Activated CD4-positive, alpha-beta T cell treated with anti-CD3 and anti-CD28 coated beads, Interleukin-2, amount 10 ng/mL, durations not matched to agents 7 days and 5 days (primary cell): ENCODE data around the gene TUBE1. TPM values are rescaled to one million over a fixed set of nuclear protein-coding genes. Genes with fewer than 3 reads are reported as not detected.
"Not testable (repeated sequence)": the region's sequence is repeated elsewhere in the genome, so short reads cannot be mapped to it uniquely, and the experiment has no call there.

ENCODE experiments used
- CTCF ChIA-PET: fragments of 350-600 bp; sonication (Branson Sonifier 250); formaldehyde crosslinking; loops from one replicate; lab custom pipeline; 2021; ENCODE audit warnings: antibody characterized with exemption; lab: Charles Lee
- POLR2A ChIA-PET: fragments of 350-600 bp; sonication (Branson Sonifier 250); formaldehyde crosslinking; loops from one replicate; lab custom pipeline; 2021; ENCODE audit warnings: antibody characterized with exemption; lab: Charles Lee
- DNase-seq: peaks from one replicate; pipeline ENCODE4 v3.0.0-alpha.2; 2020
- H3K27ac Mint-ChIP-seq: one replicate; pipeline ENCODE4 v1.8.0; 2021; ENCODE audit warnings: mild to moderate bottlenecking, moderate library complexity, mixed read lengths
- H3K27me3 Mint-ChIP-seq: one replicate; pipeline ENCODE4 v1.8.0; 2021; ENCODE audit warnings: mixed read lengths
- H3K36me3 Mint-ChIP-seq: one replicate; pipeline ENCODE4 v1.8.0; 2021; ENCODE audit warnings: low read depth, mixed read lengths
- H3K4me1 Mint-ChIP-seq: one replicate; pipeline ENCODE4 v1.8.0; 2021; ENCODE audit warnings: mixed read lengths
- H3K4me3 Mint-ChIP-seq: one replicate; pipeline ENCODE4 v1.8.0; 2021; ENCODE audit warnings: mild to moderate bottlenecking, moderate library complexity, mixed read lengths
- H3K9me3 Mint-ChIP-seq: one replicate; pipeline ENCODE4 v1.8.0; 2021; ENCODE audit warnings: mixed read lengths
- total RNA-seq, 2 experiments: library from RNA; stranded (reverse); gene quantifications; one replicate each; pipeline ENCODE4 v1.2.3, GENCODE V29; 2021

The TUBE1 gene
- total RNA-seq, 2 experiments from 2014 or later, result 14.9 to 18.9 TPM

DNA sequence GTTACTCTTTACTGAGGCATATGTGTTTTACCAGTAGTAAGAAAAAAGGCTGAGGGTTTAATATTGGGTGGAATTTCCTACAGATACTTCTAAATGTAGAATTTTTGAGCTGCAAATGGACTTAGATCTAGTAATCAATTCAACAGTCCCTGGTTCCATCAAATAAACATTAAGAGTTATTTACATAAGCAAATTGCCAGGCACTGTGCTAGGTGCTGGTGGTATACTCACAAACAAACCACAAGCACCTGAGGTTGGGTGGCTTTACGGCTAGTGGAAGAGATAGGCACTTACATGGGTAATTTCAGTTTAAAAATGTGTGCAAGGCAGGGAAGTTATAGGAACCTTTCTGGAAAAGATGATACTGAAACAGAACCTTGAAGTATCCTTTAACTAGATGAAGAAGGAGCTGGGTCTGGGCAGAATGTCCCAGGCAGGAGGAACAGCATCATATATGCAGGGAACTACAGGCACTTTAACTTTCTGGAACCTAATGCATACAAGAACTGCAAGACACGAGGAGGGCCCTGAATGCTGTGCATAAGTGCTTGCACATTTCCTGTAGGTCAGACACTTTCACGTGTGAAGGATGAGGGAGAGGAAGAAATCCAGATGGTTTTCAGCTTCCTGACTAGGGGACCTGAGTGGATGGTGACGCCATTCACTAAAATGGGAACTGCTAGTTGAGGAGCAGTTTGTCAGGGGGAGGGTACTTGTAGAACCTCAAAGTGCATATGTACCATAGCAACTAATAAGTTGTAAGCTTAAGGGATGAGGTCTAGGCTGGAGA, 28.8 kb downstream of the TUBE1 start:
- no peak for DNase-seq
- POLR2A ChIA-PET, result no interaction called here
- Mint-ChIP-seq H3K9me3 (no peaks in the 10 kb centered on the region), H3K4me1 (no peaks in the 10 kb centered on the region), H3K4me3 (no peak overlapping the region), H3K27me3 (no peaks in the 10 kb centered on the region), H3K36me3 (no peaks in the 10 kb centered on the region), H3K27ac (no peak overlapping the region)
- CTCF ChIA-PET, result interaction anchor here (0.6 to 1.8 kb wide), 4 partner anchors 10 to 799 kb away, joined by 4 to 8 read pairs (median 4); a partner anchor contains a TSS

DNA sequence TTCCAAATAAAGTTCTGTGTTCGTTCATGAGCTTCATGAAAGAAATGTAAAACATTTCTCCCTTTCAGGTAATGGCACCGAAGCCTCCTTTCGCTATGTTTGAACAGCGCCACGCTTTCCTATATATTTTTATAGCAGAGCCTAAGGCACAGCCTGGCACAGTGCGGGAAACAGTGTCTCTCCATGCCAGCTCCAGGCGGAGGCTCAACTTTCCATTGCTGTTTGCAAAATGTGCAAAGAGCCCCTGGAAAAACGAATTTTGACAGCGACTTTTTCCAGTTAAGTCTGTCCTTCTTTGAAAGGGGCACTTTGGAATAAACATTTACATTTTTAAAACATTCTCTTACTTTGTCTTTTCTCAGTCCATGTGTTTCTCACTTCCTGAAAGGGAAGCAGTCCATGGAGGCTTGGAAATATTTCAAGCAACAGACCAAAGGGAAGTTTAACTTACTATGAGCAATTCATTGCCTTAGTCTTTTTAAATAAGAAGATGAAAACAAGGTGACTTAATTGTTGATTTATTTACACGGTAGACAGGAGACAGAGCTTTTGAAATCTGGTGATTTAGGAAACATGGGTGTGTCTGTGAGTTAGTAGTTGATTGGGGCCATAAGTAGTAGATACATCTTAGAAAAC, 32.6 kb downstream of the TUBE1 start:
- CTCF ChIA-PET, result interaction anchor here (0.5 to 1.2 kb wide), 6 partner anchors 10 to 704 kb away, joined by 3 to 6 read pairs (median 3); no protein-coding TSS in a partner anchor
- H3K9me3 Mint-ChIP-seq, result no peaks in the 10 kb centered on the region
- no peak overlapping the region for H3K4me3 Mint-ChIP-seq
- no peaks in the 10 kb centered on the region for H3K36me3 Mint-ChIP-seq
- H3K4me1 Mint-ChIP-seq, result no peaks in the 10 kb centered on the region
- no peak for DNase-seq
- H3K27me3 Mint-ChIP-seq, result no peaks in the 10 kb centered on the region
- POLR2A ChIA-PET, result interaction anchor here (0.6 kb wide), 1 partner anchor 412 kb away, joined by 6 read pairs; no protein-coding TSS in a partner anchor
- no peak overlapping the region for H3K27ac Mint-ChIP-seq

DNA sequence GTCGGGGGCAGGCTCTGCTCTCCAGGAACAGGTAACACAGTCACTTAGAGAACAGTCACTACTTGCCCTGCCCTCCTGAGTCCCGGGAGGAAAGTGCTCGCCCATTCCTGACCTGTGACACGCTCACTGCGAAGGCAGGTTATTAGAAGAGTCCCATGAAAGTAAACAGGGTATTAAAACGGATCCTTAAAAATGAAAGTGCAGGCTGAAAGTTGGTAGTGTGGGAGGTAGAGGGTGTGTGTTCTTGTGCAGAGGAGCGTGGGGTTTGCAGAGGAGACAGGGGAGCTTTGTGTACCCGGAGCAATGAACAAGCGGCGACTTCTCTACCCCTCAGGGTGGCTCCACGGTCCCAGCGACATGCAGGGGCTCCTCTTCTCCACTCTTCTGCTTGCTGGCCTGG, 33.3 kb downstream of the TUBE1 start, which contains the start of gene CCN6:
CCN6 (plus strand) TSS at position 104 of the 400 bp plus-strand sequence; CDS start at position 358, 254 bp downstream.
- Mint-ChIP-seq H3K9me3 (no peaks in the 10 kb centered on the region), H3K27ac (no peak within 1 kb of the TSS), H3K4me1 (peaks cover 2% of the 10 kb centered on the region), H3K4me3 (no peak within 1 kb of the TSS), H3K27me3 (no peaks in the 10 kb centered on the region), H3K36me3 (no peaks in the 10 kb centered on the region)
- DNase-seq, result no peak
- POLR2A ChIA-PET, result no interaction called here
- CTCF ChIA-PET, result interaction anchor here (0.6 to 1.2 kb wide), 3 partner anchors 11 to 704 kb away, joined by 3 read pairs; no protein-coding TSS in a partner anchor

DNA sequence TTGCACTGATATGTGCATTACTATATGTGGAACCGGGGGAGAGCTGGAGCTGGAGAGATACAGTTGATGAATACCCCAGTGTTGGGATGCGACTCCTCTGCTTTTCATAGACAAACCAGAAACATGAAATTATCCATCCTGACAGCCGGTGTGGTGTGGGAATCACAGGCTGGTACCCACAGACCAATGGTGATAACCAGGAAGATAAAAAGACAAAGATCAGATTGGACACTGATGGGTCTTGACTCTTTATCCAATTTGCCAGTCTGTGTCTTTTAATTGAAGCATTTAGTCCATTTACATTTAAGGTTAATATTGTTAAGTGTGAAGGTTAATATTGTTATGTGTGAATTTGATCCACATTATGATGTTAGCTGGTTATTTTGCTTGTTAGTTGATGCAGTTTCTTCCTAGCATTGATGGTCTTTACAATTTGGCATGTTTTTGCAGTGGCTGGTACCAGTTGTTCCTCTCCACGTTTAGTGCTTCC, 36.0 kb downstream of the TUBE1 start:
- POLR2A ChIA-PET, DNase-seq, H3K27ac Mint-ChIP-seq, H3K4me3 Mint-ChIP-seq, H3K9me3 Mint-ChIP-seq, H3K4me1 Mint-ChIP-seq, H3K27me3 Mint-ChIP-seq, H3K36me3 Mint-ChIP-seq: not testable (repeated sequence)
- CTCF ChIA-PET, result interaction anchor here (1.2 kb wide), 1 partner anchor 342 kb away, joined by 3 read pairs; no protein-coding TSS in a partner anchor

DNA sequence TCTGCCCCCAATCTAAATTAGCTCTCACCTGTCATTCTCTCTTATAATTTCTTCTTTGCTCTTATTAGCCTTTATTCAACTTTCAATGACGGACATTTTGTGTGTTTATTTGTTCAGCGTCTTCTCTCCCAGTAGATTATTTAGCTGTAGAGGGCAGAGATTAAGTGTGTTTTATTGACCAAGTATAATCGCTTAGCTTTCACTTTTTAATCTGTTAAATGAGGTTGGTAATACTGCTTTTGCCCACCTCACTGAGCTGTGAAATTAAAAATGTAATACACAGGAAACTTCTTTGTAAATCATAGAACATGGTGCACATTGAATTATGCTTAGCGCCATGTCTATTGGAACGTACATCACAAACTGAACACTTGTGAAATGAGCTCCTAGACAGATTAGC, 36.9 kb downstream of the TUBE1 start:
- CTCF ChIA-PET, result interaction anchor here (0.9 to 1.7 kb wide), 4 partner anchors 15 to 341 kb away, joined by 3 to 5 read pairs (median 4); no protein-coding TSS in a partner anchor
- H3K36me3 Mint-ChIP-seq, result no peaks in the 10 kb centered on the region
- H3K9me3 Mint-ChIP-seq, result no peaks in the 10 kb centered on the region
- POLR2A ChIA-PET, result no interaction called here
- H3K4me3 Mint-ChIP-seq, result no peak overlapping the region
- DNase-seq, result no peak
- no peak overlapping the region for H3K27ac Mint-ChIP-seq
- H3K4me1 Mint-ChIP-seq, result peaks cover 2% of the 10 kb centered on the region
- no peaks in the 10 kb centered on the region for H3K27me3 Mint-ChIP-seq

DNA sequence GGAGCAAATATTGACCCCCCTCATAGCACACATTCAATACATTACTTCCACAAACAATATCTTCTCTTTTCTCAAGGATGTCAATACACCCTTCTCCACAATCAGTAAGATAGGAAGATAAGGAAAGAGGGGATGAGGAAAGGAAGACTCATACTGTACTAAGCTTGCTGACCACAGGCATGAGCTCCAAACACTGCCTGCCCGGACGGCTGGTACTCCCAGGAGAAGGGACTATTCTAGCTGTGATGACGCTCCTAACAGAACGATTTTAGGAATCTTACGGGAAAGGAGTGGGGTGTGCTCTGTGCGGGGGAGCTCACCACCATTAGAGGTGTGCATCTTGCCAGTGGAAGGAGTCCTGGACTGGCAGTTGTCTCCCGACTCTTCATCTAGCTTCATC, 37.3 kb downstream of the TUBE1 start:
- no peak for DNase-seq
- Mint-ChIP-seq H3K27me3 (no peaks in the 10 kb centered on the region), H3K27ac (no peak overlapping the region), H3K36me3 (no peaks in the 10 kb centered on the region), H3K4me1 (peaks cover 2% of the 10 kb centered on the region), H3K4me3 (no peak overlapping the region), H3K9me3 (no peaks in the 10 kb centered on the region)
- ChIA-PET POLR2A (no interaction called here), CTCF (interaction anchor here (0.9 to 1.7 kb wide), 3 partner anchors 14 to 42 kb away, joined by 4 to 5 read pairs (median 5); no protein-coding TSS in a partner anchor)

DNA sequence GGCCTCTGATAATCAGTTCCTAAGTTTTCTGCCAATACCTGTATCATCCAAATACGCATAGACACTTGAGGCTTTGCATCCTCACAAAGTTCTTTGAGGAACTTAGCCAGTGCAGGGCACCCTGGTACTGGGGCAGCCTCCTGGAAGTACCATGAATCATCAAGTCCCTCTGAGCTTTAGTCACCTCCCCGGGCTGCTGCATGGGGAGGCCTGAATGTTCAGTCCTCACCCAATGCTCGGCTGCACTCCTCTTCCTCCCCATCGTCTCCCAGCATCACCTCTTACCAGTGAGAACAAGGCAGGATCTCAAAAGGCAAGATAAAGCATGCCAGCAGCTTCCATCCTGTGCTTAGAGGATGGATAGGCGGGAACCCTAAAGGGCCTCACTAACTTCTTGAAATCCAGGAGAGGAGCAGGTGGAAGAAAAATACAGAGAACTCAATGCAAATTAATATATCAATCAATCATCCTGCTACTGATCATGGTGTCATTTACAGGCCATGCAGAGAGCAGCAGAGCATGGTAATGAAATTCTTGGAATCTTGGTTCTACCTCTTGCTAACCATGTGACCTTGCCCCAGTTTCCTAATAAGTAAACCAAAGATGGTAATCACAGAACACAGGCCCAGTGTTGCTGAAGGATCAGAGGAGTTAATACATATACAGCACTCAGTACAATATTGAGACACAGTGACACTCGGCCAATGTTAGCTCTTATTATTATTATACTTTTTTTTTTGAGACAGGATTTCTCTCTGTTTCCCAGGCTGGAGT, 38.1 kb downstream of the TUBE1 start:
- ChIA-PET POLR2A (no interaction called here), CTCF (interaction anchor here (1.2 to 1.7 kb wide), 2 partner anchors 39 to 41 kb away, joined by 4 to 5 read pairs; no protein-coding TSS in a partner anchor)
- Mint-ChIP-seq H3K27ac (no peak overlapping the region), H3K9me3 (no peaks in the 10 kb centered on the region), H3K36me3 (no peaks in the 10 kb centered on the region), H3K4me1 (peaks cover 2% of the 10 kb centered on the region), H3K27me3 (no peaks in the 10 kb centered on the region), H3K4me3 (no peak overlapping the region)
- no peak for DNase-seq

DNA sequence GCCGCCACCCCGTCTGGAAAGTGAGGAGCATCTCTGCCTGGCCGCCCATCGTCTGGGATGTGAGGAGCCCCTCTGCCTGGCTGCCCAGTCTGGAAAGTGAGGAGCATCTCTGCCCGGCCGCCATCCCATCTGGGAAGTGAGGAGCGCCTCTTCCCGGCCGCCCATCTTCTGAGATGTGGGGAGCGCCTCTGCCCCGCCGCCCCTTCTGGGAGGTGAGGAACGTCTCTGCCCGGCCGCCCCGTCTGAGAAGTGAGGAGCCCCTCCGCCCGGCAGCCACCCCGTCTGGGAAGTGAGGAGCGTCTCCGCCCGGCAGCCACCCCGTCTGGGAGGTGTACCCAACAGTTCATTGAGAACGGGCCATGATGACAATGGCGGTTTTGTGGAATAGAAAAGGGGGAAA, 39.8 kb downstream of the TUBE1 start:
- H3K27ac Mint-ChIP-seq, CTCF ChIA-PET, H3K36me3 Mint-ChIP-seq, H3K27me3 Mint-ChIP-seq, H3K9me3 Mint-ChIP-seq, DNase-seq, POLR2A ChIA-PET, H3K4me3 Mint-ChIP-seq: not testable (repeated sequence)
- peaks cover 11% of the 10 kb centered on the region for H3K4me1 Mint-ChIP-seq

DNA sequence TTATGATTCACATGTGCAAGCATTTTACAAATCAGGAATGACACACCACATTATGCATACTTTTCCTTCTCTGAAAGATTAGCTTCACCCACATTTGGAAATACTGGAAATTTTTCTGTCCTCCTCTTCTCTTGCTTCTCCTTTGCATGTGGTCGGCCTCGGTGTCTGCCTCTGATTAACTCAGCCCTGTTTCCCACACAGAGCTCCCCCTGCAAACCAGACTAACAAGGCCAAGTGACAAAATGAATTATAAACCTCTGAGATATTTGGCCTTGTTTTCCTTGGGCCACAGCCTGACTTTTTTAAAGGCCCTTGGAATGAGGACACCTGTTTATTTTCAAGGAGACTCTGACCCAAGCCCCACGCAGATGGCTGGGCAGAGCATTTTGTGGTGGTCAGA, 42.4 kb downstream of the TUBE1 start:
- Mint-ChIP-seq H3K27me3 (no peaks in the 10 kb centered on the region), H3K27ac (no peak overlapping the region), H3K4me3 (no peak overlapping the region), H3K9me3 (no peaks in the 10 kb centered on the region), H3K36me3 (no peaks in the 10 kb centered on the region), H3K4me1 (peaks cover 22% of the 10 kb centered on the region)
- CTCF ChIA-PET, result interaction anchor here (0.6 to 7.6 kb wide), 8 partner anchors 30 to 786 kb away, joined by 3 to 40 read pairs (median 5); partner anchors contain the start of genes FAM229B and TUBE1
- DNase-seq, result no peak
- POLR2A ChIA-PET, result no interaction called here

DNA sequence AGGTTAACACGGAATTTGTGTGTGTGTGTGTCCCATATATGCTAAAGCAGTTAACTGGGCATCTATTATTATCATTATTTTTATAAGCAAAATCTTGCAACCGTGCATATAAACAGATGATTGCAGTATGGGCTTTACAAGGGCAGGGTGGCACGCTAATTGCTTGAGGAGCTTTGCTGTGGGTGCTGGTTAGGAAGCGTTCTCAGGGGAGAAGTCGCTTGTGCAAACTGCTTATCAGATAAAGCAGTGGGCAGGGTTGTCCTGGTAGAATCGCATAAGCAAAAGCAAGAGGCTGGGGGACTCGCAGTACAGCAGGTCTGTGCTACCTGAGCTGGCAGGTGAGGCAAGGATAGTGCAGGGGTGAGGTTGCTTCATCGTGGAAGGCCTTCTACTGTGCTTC, 43.1 kb downstream of the TUBE1 start:
- Mint-ChIP-seq H3K4me1 (peaks cover 24% of the 10 kb centered on the region), H3K9me3 (no peaks in the 10 kb centered on the region), H3K36me3 (no peaks in the 10 kb centered on the region), H3K27ac (no peak overlapping the region), H3K4me3 (no peak overlapping the region), H3K27me3 (no peaks in the 10 kb centered on the region)
- no peak for DNase-seq
- POLR2A ChIA-PET, result no interaction called here
- CTCF ChIA-PET, result interaction anchor here (0.6 to 7.6 kb wide), 11 partner anchors 17 to 785 kb away, joined by 3 to 40 read pairs (median 5); partner anchors contain the start of genes FAM229B and TUBE1

DNA sequence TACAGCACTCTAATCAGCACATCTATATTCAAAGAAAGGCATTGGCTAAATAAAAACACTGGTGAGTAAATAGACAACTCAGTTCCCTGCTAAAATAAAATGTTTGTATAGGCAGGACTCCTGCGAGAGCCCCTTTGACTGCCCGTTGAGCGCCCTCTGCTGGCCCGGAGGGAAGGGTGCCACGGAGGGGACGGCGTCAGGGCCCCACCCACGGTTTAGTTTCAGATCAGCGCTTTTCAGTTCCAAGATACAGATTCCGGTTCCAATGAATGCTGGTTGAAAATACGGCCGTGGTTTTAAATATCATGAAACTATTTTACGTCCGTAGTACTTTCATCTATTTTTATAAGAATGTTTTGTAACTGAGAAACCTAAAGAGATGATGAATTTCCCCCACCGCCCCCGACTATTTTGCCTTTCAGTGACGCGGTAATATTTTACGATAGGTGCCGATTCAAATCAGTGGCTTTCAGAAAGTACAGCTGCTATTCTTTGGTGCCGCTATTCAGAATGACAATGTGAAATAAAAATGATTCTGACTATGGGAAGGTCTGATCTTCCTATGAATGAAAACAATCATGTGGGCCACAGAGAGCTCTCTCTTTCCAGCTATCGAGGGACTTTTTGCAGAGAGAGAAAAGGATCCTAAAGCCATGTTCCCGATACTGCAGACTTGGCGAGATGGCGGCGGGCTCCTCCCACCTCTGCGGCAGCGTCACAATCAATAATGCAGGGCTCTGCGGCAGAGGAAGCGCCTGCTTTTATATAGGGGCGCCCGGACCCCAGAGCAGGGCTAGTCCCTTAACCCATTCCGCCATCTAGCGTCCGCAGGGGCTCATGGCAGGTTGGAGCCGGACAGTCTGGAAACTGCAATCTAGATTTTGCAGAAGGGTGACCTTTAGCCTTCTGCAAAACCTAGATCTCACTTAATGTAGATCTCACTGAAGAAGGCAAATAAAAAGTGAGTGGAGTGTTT, 44.0 kb downstream of the TUBE1 start:
- Mint-ChIP-seq H3K27me3 (no peaks in the 10 kb centered on the region), H3K4me1 (peaks cover 22% of the 10 kb centered on the region), H3K4me3 (peak overlapping the region; percentile 96), H3K9me3 (no peaks in the 10 kb centered on the region), H3K27ac (peak overlapping the region; percentile 97), H3K36me3 (no peaks in the 10 kb centered on the region)
- ChIA-PET CTCF (interaction anchor here (0.7 to 7.6 kb wide), 33 partner anchors 10 to 1637 kb away, joined by 3 to 40 read pairs (median 3); partner anchors contain the start of genes CCN6, FAM229B and TUBE1), POLR2A (interaction anchor here (0.7 kb wide), 1 partner anchor 234 kb away, joined by 6 read pairs; no protein-coding TSS in a partner anchor)
- DNase-seq, result peak; percentile 94
